Keratinocyte (primary cell): ENCODE measurements around the gene MRPL49. TPM values are rescaled to one million over a fixed set of nuclear protein-coding genes. Genes with fewer than 3 reads are reported as not detected.

Source experiments
- DNase-seq: peaks from one replicate; pipeline ENCODE4 v3.0.0-alpha.2; 2011; ENCODE audit warnings: low read depth, missing footprints, low spot score
- FAIRE-seq: peaks from 2 replicates; lab custom pipeline; 2011; peaks lifted over from hg19 to GRCh38; lab: Jason Lieb, UNC
- H2AFZ ChIP-seq: 2 replicates; pipeline ENCODE4 v1.6.0; 2012; ENCODE audit warnings: low read length, control low read depth, inconsistent platforms; ENCODE audit not compliant: control insufficient read depth
- H3K27ac ChIP-seq: 2 replicates; pipeline ENCODE4 v1.5.1; 2011; ENCODE audit warnings: low read length; ENCODE audit not compliant: control insufficient read depth, insufficient read depth
- H3K27me3 ChIP-seq: 3 replicates; pipeline ENCODE4 v1.6.0; 2011; ENCODE audit warnings: low read length; ENCODE audit not compliant: control insufficient read depth, insufficient read depth; ENCODE audit errors: extremely low read depth
- H3K36me3 ChIP-seq, 2 experiments: 2 replicates in 1 of 2; 3 replicates in 1 of 2; pipeline ENCODE4 v1.5.1; 2011; ENCODE audit warnings: low read length in 2 of 2, mild to moderate bottlenecking in 1 of 2; ENCODE audit not compliant: control insufficient read depth in 2 of 2, insufficient read depth in 2 of 2; ENCODE audit errors: extremely low read depth in 1 of 2
- H3K4me1 ChIP-seq: 3 replicates; pipeline ENCODE4 v1.5.1; 2011; ENCODE audit warnings: low read length; ENCODE audit not compliant: control insufficient read depth, insufficient read depth; ENCODE audit errors: extremely low read depth
- H3K4me2 ChIP-seq: 3 replicates; pipeline ENCODE4 v1.6.0; 2011; ENCODE audit warnings: low read depth, low read length; ENCODE audit not compliant: control insufficient read depth, insufficient read depth; ENCODE audit errors: extremely low read depth
- H3K4me3 ChIP-seq, 3 experiments: fragments of 200-600 bp in 1 of 3; sonication (generic) in 1 of 3; 2 replicates in 2 of 3; 3 replicates in 1 of 3; pipeline ENCODE4 v1.5.1; 2011 to 2016; ENCODE audit warnings: low read length in 3 of 3, mild to moderate bottlenecking in 3 of 3, control low read depth in 2 of 3, inconsistent platforms in 1 of 3, low read depth in 1 of 3, mixed read lengths in 1 of 3, mixed run types in 1 of 3, moderate library complexity in 1 of 3; ENCODE audit not compliant: control insufficient read depth in 2 of 3, insufficient read depth in 2 of 3; ENCODE audit errors: extremely low read depth in 1 of 3
- H3K79me2 ChIP-seq: 2 replicates; pipeline ENCODE4 v1.6.0; 2012; ENCODE audit warnings: low read length; ENCODE audit not compliant: control insufficient read depth, insufficient read depth
- H3K9ac ChIP-seq: 3 replicates; pipeline ENCODE4 v1.6.0; 2011; ENCODE audit warnings: low read length; ENCODE audit not compliant: control insufficient read depth, insufficient read depth; ENCODE audit errors: extremely low read depth
- H3K9me1 ChIP-seq: 3 replicates; pipeline ENCODE4 v1.6.0; 2011; ENCODE audit warnings: low read length; ENCODE audit not compliant: control insufficient read depth, insufficient read depth; ENCODE audit errors: extremely low read depth
- H3K9me3 ChIP-seq: 2 replicates; pipeline ENCODE4 v1.5.1; 2012; ENCODE audit warnings: low read depth, low read length; ENCODE audit not compliant: control insufficient read depth
- H4K20me1 ChIP-seq: 3 replicates; pipeline ENCODE4 v1.6.0; 2011; ENCODE audit warnings: low read length; ENCODE audit not compliant: control insufficient read depth, insufficient read depth; ENCODE audit errors: extremely low read depth
- EZH2 ChIP-seq: IDR thresholded peaks from one replicate; pipeline ENCODE4 v1.6.1; 2012; ENCODE audit warnings: inconsistent platforms, mild to moderate bottlenecking, low read length, moderate library complexity
- dilution Hi-C: fragments of 300-500 bp; cut with MboI; formaldehyde crosslinking; loops from one replicate; pipeline ENCODE4 v1.7.0; 2020; ENCODE audit warnings: low sequenced_read_pairs; ENCODE audit not compliant: extremely low pct_ligation_motif_present
- polyA plus RNA-seq, 5 experiments: library from polyadenylated mRNA; depleted of rRNA in 3 of 5; stranded (reverse) in 3 of 5; stranded (forward) in 1 of 5; unstranded in 1 of 5; fragments of >200 nt; gene quantifications; 1 replicate in 1 of 5; 2 replicates in 3 of 5; 3 replicates in 1 of 5; pipeline versions ENCODE4 v1.2.1 to v1.2.3, GENCODE V29; 2011 to 2012; ENCODE audit warnings: missing spikeins in 2 of 5, low read depth in 1 of 5, low replicate concordance in 1 of 5
- TF ChIP-seq, protein P1 (sequence below), 3 experiments: IDR thresholded peaks in 1 of 3; conservative IDR thresholded peaks in 1 of 3; optimal IDR thresholded peaks in 1 of 3; 2 replicates in 2 of 3; 3 replicates in 1 of 3; pipeline versions ENCODE3 to v1.5.1; 2011; ENCODE audit warnings: low read length in 3 of 3, mild to moderate bottlenecking in 3 of 3, moderate library complexity in 2 of 3, control low read depth in 1 of 3, inconsistent platforms in 1 of 3; ENCODE audit not compliant: insufficient read depth in 2 of 3; ENCODE audit errors: extremely low read depth in 1 of 3

The MRPL49 gene
- polyA plus RNA-seq, 1 donor (not counting 4 experiments of a cell fraction or from before 2014, with no cell fraction given) = 49.6 TPM

DNA sequence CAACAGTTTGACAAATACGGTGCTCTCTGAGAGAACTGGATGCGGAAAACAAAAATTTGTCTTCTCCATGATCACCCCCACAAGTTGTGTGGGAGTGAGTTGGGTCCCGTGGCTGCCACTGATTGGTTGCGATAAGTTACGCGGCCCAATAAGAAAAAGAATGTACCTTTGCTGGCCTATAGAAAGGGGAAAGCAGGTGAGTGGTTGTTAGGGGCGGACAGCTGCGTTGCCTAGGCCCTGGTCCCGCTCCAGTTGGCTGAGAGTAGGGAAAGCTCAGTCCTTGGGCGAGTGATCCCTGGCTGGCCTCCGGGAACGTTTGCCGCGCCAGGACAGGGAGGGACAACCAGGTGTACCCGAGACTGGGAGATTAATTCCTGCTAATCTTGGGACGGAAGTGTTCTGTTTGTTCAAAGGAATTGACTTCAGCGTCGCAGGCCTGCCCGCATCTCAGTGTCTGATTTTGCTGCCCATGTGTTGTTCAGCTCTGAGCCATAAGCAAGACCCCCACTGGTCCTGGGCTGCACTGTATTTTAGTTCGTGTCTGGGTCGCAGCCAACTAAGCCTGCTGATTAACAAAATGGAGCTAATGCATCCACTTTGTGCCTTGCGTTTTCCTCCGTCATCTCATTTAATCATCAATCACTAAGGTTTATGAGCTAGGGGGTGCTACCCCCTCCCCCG is 13.0 kb downstream of the MRPL49 start:
- Histone ChIP-seq H4K20me1 (peaks cover 8% of the 10 kb centered on the region), H3K27ac (peak overlapping the region; percentile 100), H3K79me2 (peaks cover 32% of the 10 kb centered on the region), H3K9ac (peak overlapping the region; percentile 100), H3K9me1 (no peaks in the 10 kb centered on the region), H3K4me3 (peak overlapping the region; percentile 82 to 97 (median 90)), H3K9me3 (no peaks in the 10 kb centered on the region), H3K4me2 (peak overlapping the region; percentile 99), H3K27me3 (no peaks in the 10 kb centered on the region), H2AFZ (peak overlapping the region; percentile 96), H3K36me3 (peaks cover 19 to 28% of the 10 kb centered on the region in 2 experiments), H3K4me1 (peaks cover 20% of the 10 kb centered on the region)
- FAIRE-seq (peak; percentile 78), DNase-seq (peak; percentile 80)
- dilution Hi-C loops = no loop called here
- TF ChIP-seq, protein P1, sequence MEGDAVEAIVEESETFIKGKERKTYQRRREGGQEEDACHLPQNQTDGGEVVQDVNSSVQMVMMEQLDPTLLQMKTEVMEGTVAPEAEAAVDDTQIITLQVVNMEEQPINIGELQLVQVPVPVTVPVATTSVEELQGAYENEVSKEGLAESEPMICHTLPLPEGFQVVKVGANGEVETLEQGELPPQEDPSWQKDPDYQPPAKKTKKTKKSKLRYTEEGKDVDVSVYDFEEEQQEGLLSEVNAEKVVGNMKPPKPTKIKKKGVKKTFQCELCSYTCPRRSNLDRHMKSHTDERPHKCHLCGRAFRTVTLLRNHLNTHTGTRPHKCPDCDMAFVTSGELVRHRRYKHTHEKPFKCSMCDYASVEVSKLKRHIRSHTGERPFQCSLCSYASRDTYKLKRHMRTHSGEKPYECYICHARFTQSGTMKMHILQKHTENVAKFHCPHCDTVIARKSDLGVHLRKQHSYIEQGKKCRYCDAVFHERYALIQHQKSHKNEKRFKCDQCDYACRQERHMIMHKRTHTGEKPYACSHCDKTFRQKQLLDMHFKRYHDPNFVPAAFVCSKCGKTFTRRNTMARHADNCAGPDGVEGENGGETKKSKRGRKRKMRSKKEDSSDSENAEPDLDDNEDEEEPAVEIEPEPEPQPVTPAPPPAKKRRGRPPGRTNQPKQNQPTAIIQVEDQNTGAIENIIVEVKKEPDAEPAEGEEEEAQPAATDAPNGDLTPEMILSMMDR (optimal IDR thresholded peaks at IDR 0.05 in 1 of 3, IDR thresholded peaks at IDR 0.05 in 1 of 3, conservative IDR thresholded peaks at IDR 0.05 in 1 of 3; ENCODE audit: extremely low read depth in 1 of 3, insufficient read depth in 2 of 3, low read length in 3 of 3) = no peak
- TF ChIP-seq EZH2 = no peak

DNA sequence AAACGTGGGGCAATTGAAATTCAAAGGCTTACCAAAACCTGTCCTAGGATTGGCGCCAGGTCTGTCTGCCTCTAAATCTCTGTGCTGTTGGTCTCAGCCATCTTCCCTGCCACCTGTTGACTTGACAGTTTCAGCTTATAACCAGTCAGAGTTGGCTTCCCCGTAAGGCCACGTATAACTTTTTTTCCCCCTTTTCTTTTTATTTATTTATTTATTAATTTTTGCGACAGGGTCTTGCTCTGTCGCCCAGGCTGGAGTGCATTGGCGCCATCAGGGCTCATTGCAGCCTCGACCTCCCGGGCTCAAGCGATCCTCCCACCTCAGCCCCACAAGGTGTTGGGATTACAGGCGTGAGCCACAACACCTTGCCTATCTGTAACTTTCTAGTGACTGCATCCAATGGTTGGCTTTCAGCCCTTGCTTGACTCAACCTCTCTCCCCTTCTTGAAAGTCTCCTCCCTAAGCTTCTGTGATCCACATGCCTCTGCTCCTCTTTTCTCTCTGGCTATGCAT is 13.6 kb downstream of the MRPL49 start:
- peak overlapping the region; percentile 53 for H2AFZ ChIP-seq
- dilution Hi-C loops = no loop called here
- H3K9me1 ChIP-seq = no peaks in the 10 kb centered on the region
- FAIRE-seq (no peak), DNase-seq (no peak)
- peaks cover 20% of the 10 kb centered on the region for H3K4me1 ChIP-seq
- no peaks in the 10 kb centered on the region for H3K9me3 ChIP-seq
- H3K36me3 ChIP-seq = peaks cover 16 to 24% of the 10 kb centered on the region in 2 experiments
- peak overlapping the region; percentile 100 for H3K9ac ChIP-seq
- peaks cover 32% of the 10 kb centered on the region for H3K79me2 ChIP-seq
- peaks cover 8% of the 10 kb centered on the region for H4K20me1 ChIP-seq
- TF ChIP-seq, protein P1 (optimal IDR thresholded peaks at IDR 0.05 in 1 of 3, IDR thresholded peaks at IDR 0.05 in 1 of 3, conservative IDR thresholded peaks at IDR 0.05 in 1 of 3; ENCODE audit: extremely low read depth in 1 of 3, insufficient read depth in 2 of 3, low read length in 3 of 3) = no peak
- no peak for TF ChIP-seq EZH2
- H3K27me3 ChIP-seq = no peaks in the 10 kb centered on the region
- peak overlapping the region; percentile 82 to 97 (median 90) for H3K4me3 ChIP-seq
- peak overlapping the region; percentile 100 for H3K27ac ChIP-seq
- peak overlapping the region; percentile 99 for H3K4me2 ChIP-seq
